ENCODE measurements around the gene ASB6.

DNA sequence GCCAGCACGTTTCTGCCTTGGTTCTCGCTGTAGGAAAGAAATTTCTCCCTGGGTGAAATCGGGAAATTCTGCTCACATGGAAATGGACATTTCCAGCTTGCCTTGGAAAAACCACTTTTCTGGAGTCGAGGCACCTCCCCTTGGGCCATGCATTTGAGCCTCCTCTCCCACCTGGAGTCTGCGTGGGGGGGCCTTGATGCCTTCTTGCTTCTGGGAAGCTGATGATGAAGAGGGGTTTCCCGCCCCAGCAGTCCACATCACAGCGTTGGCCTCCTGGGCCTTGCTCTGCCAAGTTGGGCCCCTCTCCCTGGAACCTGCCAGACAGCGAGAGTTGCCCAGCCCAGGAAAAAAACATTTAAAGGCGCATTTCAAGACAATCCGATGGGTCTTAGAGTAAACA is 1.8 kb upstream of the ASB6 start:
- TF ChIP-seq CTCF (conservative IDR thresholded peaks at IDR 0.05; ENCODE audit: low read length) (no peak), EZH2phosphoT487 (IDR thresholded peaks at IDR 0.05; ENCODE audit: borderline replicate concordance, low read depth, low read length) (no peak)
